GM18508 (cell line): Measurements from ENCODE around the gene NFIB.

ENCODE experiments used
- ATAC-seq: cut with Tn5 transposase; IDR thresholded peaks from one replicate; pipeline ENCODE4 v1.9.1; 2021; ENCODE audit warnings: moderate number of reproducible peaks; ENCODE audit not compliant: insufficient read depth, unreplicated experiment

NFIB gene

DNA sequence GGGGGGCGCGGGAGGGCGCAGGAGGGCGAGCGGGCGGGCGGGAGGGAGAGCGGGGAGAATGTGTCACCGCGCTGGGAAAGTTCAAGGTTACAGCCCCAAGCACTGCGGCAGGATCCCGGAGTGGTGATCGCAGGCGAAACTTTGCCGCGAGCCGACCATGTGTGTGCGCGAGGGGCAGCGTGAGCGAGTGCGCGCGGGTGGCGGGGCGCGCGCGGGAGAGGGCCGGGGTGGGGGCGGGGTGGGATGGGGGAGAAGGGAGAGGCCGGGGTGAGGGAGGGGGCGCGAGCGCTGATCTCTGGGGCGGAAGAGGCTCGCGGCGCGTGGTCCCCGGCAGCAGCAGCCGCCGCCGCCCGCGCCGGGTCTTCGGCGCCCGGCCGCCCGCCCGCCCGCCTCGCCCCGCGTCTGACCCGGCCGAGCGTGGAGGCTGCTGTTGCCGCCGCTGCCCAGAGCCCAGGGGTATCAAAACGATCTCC, at the start of gene NFIB:
Gene NFIB (minus strand): TSS at position 191 of the 473 bp plus-strand sequence. CDS start 630 bp downstream, outside the sequence.
- ATAC-seq = no peak

DNA sequence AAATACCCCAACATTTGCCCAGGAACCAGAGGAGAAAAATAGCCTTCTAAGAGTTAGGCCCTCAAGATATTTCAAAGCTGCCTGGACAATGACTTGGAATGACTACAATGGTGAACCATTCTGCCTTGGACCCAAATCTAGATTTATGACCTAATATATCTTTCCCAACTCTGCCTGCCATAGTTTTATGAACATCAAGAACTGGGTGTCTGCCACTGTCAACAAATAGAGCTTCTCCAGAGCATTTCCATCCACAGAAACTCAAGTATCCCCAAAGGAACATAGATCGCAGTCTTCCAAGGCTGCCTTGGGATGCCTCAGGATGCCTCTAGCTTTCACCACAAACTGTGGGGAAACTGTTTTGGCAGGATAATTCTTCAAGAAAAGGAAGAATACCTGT, 48.2 kb upstream of the NFIB start:
- no peak for ATAC-seq

DNA sequence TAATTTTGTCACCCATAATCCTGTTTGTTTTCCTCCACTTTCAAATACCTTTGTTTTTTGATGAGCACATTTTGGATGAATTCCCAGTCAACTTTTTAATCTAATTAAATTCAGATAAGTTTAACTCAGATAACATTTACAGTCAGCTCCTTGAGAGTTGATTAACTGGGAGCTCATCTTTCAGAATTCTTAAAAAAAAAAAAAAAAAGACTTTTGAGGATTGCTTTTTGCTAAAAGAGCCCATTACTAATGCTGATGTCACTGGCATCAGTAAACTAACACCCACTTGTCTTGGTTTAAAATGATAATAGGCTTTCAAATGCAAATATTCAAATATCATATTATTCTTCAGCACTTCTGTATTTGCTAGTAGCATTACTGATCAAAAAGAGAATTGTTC, 47.1 kb upstream of the NFIB start:
- no peak for ATAC-seq

DNA sequence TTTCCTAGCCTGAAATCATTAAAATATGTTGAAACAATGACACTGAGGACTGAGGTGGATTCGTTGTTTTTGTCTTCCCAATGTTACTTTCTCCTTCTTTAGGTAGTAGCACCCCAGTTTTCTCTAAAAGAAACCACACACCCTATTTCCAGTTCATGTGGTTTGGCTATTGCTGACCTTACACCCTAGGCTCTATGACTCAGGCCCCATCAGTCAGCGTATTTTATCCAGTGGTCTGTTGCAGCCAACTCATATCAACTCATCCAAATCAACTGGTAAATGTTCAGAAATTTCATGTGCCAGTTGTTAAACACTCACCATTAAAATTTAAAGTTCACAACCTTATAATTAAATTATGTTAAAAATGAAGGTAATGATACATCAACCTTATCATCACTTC, 44.6 kb upstream of the NFIB start:
- ATAC-seq = no peak

DNA sequence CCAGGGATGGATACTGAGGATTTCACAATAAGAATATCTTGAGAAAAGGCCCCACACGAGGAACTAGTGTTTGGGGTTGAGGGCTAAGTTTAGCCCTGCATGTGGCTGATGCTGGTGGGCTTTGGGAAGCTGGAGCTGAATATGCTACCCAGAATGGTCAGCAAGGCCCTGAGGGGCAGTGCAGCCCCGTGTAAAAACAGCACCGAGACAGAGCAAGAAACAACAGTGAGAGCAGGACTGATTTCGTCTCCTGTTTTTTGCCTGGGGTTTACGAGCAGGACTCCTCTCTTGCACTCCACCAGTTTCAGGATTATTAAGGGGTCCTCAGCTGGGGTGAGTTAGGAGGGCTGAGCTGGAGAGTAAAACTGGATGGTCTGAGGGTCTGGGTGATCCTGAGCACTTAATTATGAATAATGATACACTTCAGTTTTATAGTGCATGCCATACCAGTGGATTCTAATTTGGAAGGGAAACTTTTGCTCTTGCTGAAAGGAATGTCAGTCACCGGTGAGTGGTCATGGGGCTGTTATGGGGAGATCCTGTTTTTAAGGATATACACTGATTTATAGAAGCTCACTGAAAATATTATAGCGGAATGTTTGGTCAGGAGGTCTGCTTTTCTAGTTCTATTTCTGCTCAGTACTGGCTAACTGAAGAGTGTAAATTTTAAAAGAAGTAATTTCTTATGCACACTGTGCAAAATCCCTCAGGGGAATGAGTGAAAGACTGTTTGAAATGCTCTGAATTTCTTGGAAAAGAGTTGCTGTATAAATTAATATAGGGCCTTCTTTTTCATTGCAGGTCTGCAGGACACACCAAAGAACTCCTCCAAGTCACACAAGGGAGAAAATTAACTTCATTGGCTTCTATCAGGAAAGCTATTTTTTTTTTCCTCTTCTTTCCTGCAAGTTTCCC, 42.7 kb upstream of the NFIB start:
- ATAC-seq = no peak

DNA sequence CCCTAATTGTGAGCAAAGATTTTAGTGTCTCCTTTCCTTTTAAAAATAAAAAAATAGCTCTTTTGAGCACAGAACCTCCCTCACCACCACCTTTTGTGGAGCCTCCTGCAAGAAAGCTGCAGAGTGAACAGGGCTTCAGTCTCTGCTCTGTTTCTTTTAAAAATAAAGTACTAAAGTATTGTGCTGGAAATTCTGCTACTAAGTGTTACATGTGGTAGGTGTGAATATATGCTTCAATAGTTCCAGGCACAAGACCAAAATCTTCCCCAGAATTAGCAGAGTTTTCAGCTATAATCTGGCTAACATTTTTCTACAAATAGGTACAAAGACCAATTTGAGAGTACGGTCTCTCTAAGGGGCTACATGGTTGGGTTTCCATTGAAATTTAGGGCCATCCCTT, 40.3 kb upstream of the NFIB start:
- no peak for ATAC-seq

DNA sequence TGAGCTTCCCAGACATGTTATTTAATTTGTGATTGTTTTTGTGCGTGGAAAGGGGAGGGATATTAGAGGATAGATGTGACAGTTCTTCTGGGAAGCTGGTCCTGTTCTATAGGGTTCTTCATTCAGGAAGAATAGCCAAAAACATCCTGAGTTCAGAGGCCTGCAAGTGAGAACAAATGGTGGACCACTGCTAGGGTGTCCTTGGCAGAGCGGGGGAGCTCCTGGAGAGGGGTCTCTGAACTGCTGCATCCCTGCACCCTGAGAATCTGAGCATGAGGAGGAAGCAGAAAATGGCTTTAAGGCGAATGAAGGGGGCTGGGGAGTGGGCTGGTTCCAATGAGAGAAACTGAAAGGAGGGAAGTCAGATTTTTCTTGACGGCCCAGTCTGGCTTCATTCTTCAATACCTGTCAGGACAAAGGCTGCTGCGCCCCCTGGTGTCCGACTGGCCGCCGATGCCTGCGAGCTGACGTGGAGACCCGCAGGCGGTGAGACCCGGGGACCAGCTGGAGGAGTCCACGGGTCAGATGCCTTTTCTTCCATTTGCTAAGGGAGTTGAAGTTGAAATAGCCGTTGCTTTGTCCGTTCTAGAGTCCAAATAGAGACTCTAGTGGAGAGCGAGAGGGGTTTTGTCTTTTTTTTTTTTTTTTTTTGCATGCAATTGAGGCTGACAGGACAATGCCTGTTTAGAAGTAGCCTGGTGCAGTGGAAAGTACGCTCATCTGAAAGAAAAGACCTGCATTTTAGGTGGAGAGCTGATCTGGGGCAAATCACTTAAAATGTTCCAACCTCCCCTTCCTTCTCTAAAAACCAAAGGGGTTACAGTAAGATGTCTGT, 39.5 kb upstream of the NFIB start:
- ATAC-seq = peak; percentile 61

DNA sequence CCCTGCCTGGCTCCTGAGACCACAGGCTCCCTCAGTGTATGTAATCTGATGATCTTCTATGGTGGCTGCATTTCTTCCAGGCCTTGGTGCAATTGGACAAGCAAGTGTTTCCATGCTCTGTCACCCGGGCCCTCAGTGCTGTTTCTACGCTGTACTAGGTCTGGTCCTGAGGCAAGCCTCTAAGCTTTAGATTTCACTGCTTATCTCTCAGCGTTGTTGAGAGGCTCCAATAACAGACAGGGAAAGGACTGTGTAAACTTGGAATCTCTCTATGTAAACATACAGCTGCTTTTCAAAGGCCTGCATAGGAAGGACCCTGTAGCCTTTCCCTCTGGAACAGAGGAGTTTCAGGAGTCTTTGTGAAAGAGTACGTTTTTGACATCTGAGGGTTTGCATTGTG, 38.6 kb upstream of the NFIB start:
- ATAC-seq = no peak

DNA sequence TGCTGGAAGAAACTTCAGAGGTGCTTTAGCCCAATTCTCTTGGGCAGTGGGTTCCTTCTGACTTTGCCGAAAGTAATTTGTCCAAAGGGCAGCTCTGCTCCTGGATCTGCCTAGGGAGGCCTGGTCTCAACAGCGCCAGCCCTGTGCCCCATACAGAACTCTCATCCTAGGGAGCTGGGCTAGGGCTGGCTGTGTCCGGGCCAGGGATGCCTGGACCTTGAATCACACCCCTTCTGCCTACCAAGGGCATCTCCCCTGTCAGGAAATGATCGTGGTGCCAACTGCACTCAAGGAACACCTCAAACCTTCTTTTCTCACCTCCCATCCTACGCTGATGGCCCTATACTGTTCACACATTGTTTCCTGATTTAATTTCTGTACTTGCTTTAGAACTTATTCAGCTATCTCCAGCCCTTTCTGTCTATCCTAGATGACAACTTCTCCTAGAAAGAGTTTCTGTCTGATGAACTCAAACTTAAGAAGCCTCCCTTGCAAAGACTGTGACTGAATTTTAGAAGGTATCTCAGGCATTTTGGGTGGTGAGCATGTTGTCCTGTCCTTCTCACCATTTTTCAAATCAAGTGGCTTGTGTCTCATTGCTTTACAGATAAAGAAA, 37.4 kb upstream of the NFIB start:
- no peak for ATAC-seq

DNA sequence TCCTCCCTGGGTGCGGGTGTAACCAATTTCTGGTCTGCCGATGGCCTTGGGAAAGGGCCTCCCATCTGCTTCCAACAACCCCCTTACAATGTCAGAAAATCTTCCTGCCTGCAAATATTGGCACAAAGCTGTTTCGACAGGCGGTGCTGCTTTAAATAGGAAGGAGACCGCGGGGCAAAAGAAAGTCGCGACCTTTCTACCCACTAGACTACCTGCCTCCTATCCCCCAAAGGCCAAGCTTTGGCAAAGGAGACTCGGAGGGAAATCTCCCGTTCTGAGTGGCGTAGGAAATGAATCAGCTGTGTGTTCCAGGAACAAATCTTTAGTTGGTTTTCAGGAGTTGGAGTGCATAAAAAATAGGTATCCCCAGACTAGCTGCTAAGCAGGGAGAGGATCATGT, 36.8 kb upstream of the NFIB start:
- ATAC-seq = no peak

DNA sequence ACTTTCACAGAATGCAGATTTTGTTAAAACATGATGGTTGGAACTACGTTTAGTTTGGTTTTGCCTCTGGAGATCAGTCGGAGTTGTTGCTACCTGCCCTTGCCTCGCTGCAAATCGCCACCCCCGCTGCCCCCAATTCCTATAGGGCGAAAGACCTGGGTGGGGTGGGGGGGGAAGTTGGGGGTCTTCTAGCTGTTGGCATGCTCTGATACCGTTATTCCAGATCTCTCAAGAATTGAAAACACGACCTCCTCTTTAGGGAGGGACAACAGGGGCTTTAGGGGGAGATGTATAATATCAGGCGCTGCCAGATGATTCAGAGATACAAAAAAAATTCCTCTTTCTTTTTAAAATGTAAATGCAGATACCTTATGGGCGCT, 36.4 kb upstream of the NFIB start:
- ATAC-seq = no peak

DNA sequence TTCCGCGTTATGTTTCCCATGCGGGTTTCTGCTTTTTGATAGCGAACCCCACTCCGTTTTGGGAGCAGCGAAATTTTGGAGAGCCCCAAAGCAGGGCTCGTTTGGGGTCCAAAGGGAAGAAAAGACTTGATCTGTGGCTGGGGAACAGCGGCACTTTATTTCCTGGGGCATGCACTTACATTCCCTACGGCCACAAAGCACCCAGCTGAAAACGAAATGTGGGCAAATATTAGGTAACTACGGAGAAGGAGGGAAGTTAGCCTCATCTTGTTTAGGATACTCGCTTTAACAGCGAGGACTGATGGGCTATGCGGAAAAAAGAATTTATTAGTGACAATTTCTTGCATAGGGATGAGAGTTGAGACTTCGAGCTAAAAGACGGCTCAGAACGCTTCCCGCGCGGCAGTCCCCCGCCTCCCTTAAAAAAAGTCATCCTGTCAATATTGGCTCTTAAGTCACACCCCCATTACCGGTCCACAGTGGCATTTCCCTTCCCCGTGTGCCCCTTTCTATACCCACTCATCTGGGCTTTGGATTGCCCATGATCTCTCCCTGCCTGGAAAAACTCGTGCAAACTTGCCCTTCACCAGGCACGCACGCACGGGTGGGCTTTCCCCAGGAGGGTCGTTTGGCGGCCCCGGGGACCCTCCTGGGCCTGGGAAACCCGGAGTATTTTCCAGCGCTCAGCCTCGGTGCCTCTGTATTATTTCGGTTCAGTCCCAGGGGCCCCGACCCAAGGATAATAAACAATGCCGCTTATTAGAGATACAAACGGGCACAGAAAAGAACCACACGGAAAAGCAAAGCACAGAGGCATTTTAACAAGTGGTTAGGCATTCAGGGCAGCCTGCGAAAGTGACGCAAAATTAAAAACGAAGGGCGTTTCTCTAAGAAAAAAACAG, 35.8 kb upstream of the NFIB start:
- ATAC-seq = no peak

DNA sequence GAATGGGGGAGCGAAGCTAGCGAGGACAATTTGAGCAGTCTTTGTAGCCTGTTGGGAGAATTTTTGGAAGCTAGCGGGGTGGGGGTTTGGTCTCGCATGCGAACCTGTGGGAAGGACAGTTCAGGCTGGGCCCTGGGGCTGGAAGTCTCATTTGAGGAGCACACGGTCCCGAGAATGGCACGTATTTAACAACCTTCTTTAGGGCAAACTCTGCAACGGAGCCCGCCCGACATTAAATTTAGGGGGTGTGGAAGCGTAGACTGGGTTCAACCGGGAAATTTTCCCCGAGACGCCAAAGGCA, 35.2 kb upstream of the NFIB start:
- no peak for ATAC-seq

DNA sequence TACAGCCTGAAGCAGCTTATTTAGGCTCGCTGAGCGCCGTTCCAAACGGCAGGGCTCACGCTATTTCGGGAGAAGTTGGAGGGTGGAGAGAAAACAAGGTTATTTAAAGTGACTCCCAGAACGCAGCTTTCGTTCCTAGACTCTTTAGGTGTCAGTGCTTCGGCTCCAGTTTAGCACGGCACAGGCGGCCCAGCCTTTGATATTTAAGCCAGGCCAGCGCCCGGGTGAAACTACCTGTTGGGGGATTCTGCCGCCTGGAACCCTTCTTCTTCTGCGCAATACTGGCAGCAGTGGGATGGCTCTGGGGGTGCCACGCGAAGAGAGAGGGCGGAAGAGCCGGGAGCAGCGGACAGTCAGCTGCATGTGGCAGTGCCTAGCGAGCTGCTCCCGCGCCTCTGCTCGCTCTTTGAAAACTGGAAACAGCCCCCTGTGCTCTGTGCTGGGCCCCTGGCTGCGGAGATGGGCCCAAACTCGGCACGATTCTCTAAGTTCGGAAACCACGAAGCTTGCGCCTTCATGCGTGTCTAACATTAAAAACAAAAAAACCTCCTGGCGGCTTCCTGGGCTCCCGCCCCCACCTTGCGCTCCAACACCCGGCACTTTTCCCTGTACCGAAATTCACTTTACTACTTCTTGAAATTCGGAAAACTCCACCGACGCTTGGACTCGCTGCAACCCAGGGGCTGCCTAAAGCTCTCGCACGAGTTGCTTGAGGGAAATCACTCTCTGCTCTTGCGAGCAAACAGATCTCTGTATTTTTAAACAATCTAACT, 34.6 kb upstream of the NFIB start:
- no peak for ATAC-seq

DNA sequence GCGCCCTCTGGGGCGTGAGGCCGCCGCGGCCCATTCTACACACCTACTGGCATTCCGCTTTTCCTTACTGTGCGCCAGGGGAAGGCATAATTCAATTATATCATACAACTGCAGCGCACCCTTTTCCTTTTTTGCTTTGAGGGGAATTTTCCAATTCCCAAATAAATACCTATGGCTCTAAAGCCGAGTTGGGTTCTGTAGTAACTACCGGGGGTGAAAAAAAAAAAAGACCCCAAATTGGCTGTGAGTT, 34.1 kb upstream of the NFIB start:
- no peak for ATAC-seq

DNA sequence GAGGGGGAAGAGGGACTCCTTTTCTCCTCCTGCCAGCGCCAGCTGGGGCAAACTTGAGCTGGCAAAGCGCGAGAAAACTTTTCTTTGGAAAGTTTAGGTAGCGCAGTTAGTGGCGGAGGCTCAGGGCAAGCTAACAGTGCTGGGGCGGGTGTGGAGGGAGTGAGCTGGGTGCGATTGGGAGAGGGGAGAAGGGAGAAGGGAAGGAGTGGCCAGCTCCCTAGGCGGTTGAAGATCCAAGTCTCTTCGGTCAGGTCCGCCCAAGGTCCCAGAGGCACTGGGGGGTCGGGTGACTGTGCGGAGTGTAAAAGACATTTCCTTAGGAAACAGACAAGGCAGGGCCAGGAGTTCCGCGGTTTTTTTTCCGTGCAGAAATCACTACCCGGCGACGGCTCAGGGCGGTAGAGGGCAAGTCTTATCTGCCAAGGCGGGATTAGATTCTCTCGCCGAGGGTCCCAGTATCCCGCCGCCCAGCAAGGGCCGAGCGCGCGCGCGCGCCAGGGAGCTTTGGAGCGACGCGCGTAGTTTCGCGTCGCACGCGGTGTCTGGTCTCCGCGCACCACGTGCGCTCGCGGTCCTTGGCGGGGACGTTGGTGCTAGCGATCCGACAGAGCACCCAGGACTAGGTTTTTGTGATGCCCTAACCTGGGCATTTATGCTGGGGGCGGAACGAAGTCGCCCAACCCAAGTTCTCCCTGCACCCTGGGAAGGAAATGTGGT, 33.6 kb upstream of the NFIB start:
- ATAC-seq = no peak

DNA sequence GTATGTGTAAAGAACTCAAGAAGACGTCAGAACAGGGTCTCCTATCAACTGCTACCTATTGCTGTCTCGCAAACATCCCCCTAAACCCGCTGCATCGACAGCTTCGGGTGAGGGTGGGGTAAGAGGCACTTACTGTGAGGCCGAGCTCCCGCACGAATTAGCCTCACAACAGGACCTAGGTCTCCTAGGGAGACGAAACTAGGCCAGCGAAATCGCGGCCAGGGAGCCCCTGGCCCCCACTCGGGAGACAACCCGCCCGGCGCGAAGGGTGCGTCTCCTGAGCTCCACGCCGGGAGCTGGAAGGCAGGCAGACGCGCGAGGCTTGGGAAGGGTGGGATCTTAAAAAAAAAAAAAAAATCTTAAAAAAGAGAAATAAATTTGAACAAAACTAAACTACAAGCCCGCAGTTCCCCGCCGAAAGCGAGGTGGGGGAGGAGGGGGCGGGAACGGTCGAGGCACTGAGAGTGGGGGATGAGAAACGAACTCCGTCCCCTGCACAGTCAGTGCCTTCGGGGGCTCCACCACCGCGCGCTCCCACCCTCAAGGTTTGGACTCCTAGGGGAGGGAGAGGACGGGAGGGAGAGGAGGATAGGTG, 33.0 kb upstream of the NFIB start:
- ATAC-seq = no peak

DNA sequence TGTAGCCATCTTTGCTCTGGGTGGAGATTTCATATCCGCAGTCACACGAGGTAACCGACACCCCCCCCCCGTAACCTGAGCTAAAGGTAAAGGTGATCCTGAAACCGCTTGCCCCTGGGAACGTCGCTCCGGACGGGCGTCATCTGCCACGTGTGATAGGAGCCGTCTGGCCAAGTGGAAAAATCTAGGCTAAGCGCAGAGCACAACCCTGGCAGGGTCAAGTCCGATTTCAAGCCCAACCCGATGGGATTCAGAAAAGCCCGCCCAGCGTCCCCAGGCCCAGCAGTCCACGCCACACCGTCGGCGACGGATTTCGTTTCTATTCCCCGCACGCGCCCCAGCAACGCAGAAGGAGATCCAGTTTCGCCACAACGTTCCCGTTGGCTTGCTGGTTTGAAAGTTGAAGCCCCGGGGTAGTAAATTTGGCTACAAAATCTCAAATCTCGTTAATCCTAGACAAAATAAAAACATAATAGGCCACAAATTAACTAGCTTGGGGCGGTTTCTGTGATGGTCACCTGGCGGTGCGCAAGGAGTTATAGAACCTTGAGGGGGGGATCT, 32.4 kb upstream of the NFIB start:
- ATAC-seq = no peak
